SK-N-SH (cell line): ENCODE data around the gene DOCK3. TPM values are rescaled to one million over a fixed set of nuclear protein-coding genes. Genes with fewer than 3 reads are reported as not detected.

Experiments used
- CTCF ChIA-PET: fragments of 300-600, 350-600 bp; formaldehyde crosslinking; extraction: SDS; loops from one replicate; lab custom pipeline; 2021; lab: Yijun Ruan, JAX
- POLR2A ChIA-PET: fragments of 350-600 bp; sonication (Branson Sonifier 250); formaldehyde crosslinking; extraction: SDS; loops from one replicate; lab custom pipeline; 2020; ENCODE audit warnings: antibody characterized with exemption, inconsistent platforms; lab: Yijun Ruan, JAX
- DNase-seq: peaks from one replicate; pipeline ENCODE4 v3.0.0; 2012
- H2AFZ ChIP-seq: fragments of 200-600 bp; sonication (generic); 2 replicates; pipeline ENCODE4 v1.8.1; 2016; ENCODE audit warnings: antibody characterized with exemption, mild to moderate bottlenecking, low read depth
- H3F3A ChIP-seq: fragments of 200-600 bp; sonication (generic); replicated peaks from 2 replicates; pipeline ENCODE3; 2016; ENCODE audit warnings: antibody characterized with exemption, mild to moderate bottlenecking; ENCODE audit not compliant: insufficient read depth
- H3K27ac ChIP-seq, 2 experiments: fragments of 200-500 bp in 1 of 2; fragments of 200-600 bp in 1 of 2; sonication (Bioruptor generic) in 1 of 2; sonication (generic), shearing (Covaris generic) in 1 of 2; 2 replicates each; pipeline versions ENCODE4 v1.5.1 to v1.6.1; 2014 to 2016; ENCODE audit warnings: low read depth in 2 of 2, inconsistent platforms in 1 of 2, low read length in 1 of 2, mild to moderate bottlenecking in 1 of 2, mixed read lengths in 1 of 2
- H3K27me3 ChIP-seq: fragments of 200-600 bp; sonication (generic), shearing (Covaris generic); 2 replicates; pipeline ENCODE4 v1.6.1; 2016; ENCODE audit warnings: mixed run types; ENCODE audit not compliant: insufficient read depth
- H3K36me3 ChIP-seq, 2 experiments: fragments of 200-500 bp in 1 of 2; fragments of 200-600 bp in 1 of 2; sonication (Bioruptor generic) in 1 of 2; sonication (generic) in 1 of 2; replicated peaks in 1 of 2; 2 replicates each; pipeline versions ENCODE3 to v1.5.1; 2014 to 2016; ENCODE audit warnings: low read length in 1 of 2, mild to moderate bottlenecking in 1 of 2; ENCODE audit not compliant: insufficient read depth in 2 of 2, control insufficient read depth in 1 of 2
- H3K4me1 ChIP-seq, 2 experiments: fragments of 200-500 bp in 1 of 2; fragments of 200-600 bp in 1 of 2; sonication (Bioruptor generic) in 1 of 2; sonication (generic), shearing (Covaris generic) in 1 of 2; 2 replicates each; pipeline versions ENCODE4 v1.5.1 to v1.6.1; 2014 to 2016; ENCODE audit warnings: low read depth in 1 of 2, low read length in 1 of 2, mixed run types in 1 of 2; ENCODE audit not compliant: insufficient read depth in 2 of 2, control insufficient read depth in 1 of 2
- H3K4me2 ChIP-seq: fragments of 200-600 bp; sonication (generic), shearing (Covaris generic); 2 replicates; pipeline ENCODE4 v1.6.1; 2017; ENCODE audit warnings: mixed run types
- H3K4me3 ChIP-seq, 2 experiments: fragments of 200-500 bp in 1 of 2; fragments of 200-600 bp in 1 of 2; sonication (Bioruptor generic) in 1 of 2; sonication (generic), shearing (Covaris generic) in 1 of 2; 2 replicates each; pipeline versions ENCODE4 v1.5.1 to v1.8.1; 2014 to 2016; ENCODE audit warnings: low read depth in 2 of 2, inconsistent platforms in 1 of 2, low read length in 1 of 2, mild to moderate bottlenecking in 1 of 2, mixed read lengths in 1 of 2, moderate library complexity in 1 of 2
- H3K79me2 ChIP-seq: fragments of 200-600 bp; sonication (generic); 2 replicates; pipeline ENCODE4 v1.8.1; 2017; ENCODE audit warnings: mild to moderate bottlenecking; ENCODE audit not compliant: insufficient read depth
- H3K9ac ChIP-seq: fragments of 200-600 bp; sonication (generic); 2 replicates; pipeline ENCODE4 v1.6.1; 2017; ENCODE audit warnings: mixed run types
- H3K9me2 ChIP-seq: fragments of 200-600 bp; sonication (generic); 2 replicates; pipeline ENCODE4 v1.6.1; 2017; ENCODE audit warnings: mixed run types
- H3K9me3 ChIP-seq: fragments of 200-600 bp; sonication (generic); 2 replicates; pipeline ENCODE4 v1.6.1; 2017; ENCODE audit warnings: mixed run types, mild to moderate bottlenecking, moderate library complexity
- H4K20me1 ChIP-seq: fragments of 200-600 bp; sonication (generic); 2 replicates; pipeline ENCODE4 v1.6.1; 2017; ENCODE audit warnings: mild to moderate bottlenecking, mixed run types; ENCODE audit not compliant: insufficient read depth
- EP300 ChIP-seq, 2 experiments: IDR thresholded peaks; 2 replicates each; pipeline versions ENCODE4 v1.4.0 to v1.6.1; 2012; ENCODE audit warnings: borderline replicate concordance in 1 of 2, low read depth in 1 of 2, low read length in 1 of 2
- EZH2phosphoT487 ChIP-seq: fragments of 200-600 bp; sonication (generic); IDR thresholded peaks from 2 replicates; pipeline ENCODE4 v1.6.1; 2017; ENCODE audit warnings: low read depth, mixed run types, mild to moderate bottlenecking, antibody characterized with exemption, moderate library complexity, borderline replicate concordance
- FOXM1 ChIP-seq: IDR thresholded peaks from 2 replicates; pipeline ENCODE4 v1.4.0; 2012; ENCODE audit warnings: low read depth, mild to moderate bottlenecking
- MEF2A ChIP-seq: IDR thresholded peaks from 2 replicates; pipeline ENCODE4 v1.4.0; 2012; ENCODE audit warnings: low read depth, borderline replicate concordance
- MXI1 ChIP-seq: IDR thresholded peaks from 2 replicates; pipeline ENCODE4 v1.6.1; 2012; ENCODE audit warnings: mild to moderate bottlenecking, low read depth, low read length, improper control_type of control experiment
- POLR2AphosphoS5 ChIP-seq: IDR thresholded peaks from 2 replicates; pipeline ENCODE4 v1.6.1; 2012; ENCODE audit warnings: low read depth, low read length
- RAD21 ChIP-seq: IDR thresholded peaks from 2 replicates; pipeline ENCODE4 v1.6.1; 2012; ENCODE audit warnings: mild to moderate bottlenecking, low read length
- RCOR1 ChIP-seq: fragments of 150-350 bp; IDR thresholded peaks from 2 replicates; pipeline ENCODE4 v1.6.1; 2017; ENCODE audit warnings: antibody characterized with exemption, low read length
- RFX5 ChIP-seq: IDR thresholded peaks from 2 replicates; pipeline ENCODE4 v1.6.1; 2012; ENCODE audit warnings: mild to moderate bottlenecking, improper control_type of control experiment, low read length
- RXRA ChIP-seq: IDR thresholded peaks from 2 replicates; pipeline ENCODE4 v1.4.0; 2012; ENCODE audit warnings: low read depth, mild to moderate bottlenecking, borderline replicate concordance
- SIN3A ChIP-seq: IDR thresholded peaks from 2 replicates; pipeline ENCODE4 v1.6.1; 2012; ENCODE audit warnings: low read depth, mild to moderate bottlenecking, low read length, moderate library complexity, borderline replicate concordance
- TCF12 ChIP-seq: IDR thresholded peaks from 2 replicates; pipeline ENCODE4 v1.4.0; 2012
- polyA plus RNA-seq, 3 experiments: library from polyadenylated mRNA; depleted of rRNA; stranded (reverse); fragments of >200 nt; gene quantifications; 2 replicates each; pipeline ENCODE4 v1.2.3, GENCODE V29; 2012
- TF ChIP-seq, protein P1 (sequence below): IDR thresholded peaks from 2 replicates; pipeline ENCODE4 v1.4.0; 2012; ENCODE audit warnings: low read depth, borderline replicate concordance
- TF ChIP-seq, protein P2 (sequence below): fragments of 150-350 bp; IDR thresholded peaks from 2 replicates; pipeline ENCODE4 v1.6.1; 2016; ENCODE audit warnings: mild to moderate bottlenecking, low read depth, low read length
- TF ChIP-seq, protein P3 (sequence below): fragments of 150-350 bp; IDR thresholded peaks from 2 replicates; pipeline ENCODE4 v1.6.1; 2017; ENCODE audit warnings: antibody characterized with exemption, low read length, low read depth, borderline replicate concordance

The DOCK3 gene
- polyA plus RNA-seq, 1 of the 3 experiments (the other 2 are of a cell fraction), result 0.05 TPM

DNA sequence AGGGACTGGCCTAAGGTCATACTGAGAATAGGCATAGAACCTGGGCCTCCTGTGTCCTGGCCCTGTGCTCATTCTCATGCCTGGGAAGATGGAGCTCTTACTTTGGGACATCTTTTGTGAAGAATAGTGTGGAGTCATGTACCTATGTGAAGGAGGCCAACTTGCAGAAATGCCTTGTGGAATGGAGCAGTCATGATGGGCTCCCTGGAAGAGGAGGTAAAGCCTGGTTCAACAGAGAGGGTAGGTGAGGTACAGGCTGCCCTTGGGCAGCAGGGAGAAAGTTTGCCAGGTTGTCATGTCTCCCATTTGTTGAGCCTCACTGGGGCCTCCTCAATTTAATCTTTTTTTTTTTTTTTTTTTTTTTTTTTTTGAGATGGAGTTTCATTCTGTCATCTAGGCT, 39.7 kb upstream of the DOCK3 start:
- Histone ChIP-seq H3K27ac (no peak overlapping the region), H2AFZ (no peak overlapping the region), H4K20me1 (no peaks in the 10 kb centered on the region), H3F3A (no peaks in the 10 kb centered on the region), H3K4me2 (no peak overlapping the region), H3K9ac (no peak overlapping the region), H3K36me3 (no peaks in the 10 kb centered on the region), H3K4me1 (peaks cover 8 to 34% of the 10 kb centered on the region in 2 experiments; a peak in 3 of 4 replicates), H3K9me3 (no peaks in the 10 kb centered on the region), H3K9me2 (no peaks in the 10 kb centered on the region), H3K27me3 (no peaks in the 10 kb centered on the region), H3K79me2 (no peaks in the 10 kb centered on the region), H3K4me3 (no peak overlapping the region)
- no peak for DNase-seq
- TF ChIP-seq RXRA (no peak), MEF2A (no peak), RCOR1 (no peak), RAD21 (no peak), POLR2AphosphoS5 (no peak), MXI1 (no peak), EP300 (IDR thresholded peaks at IDR 0.05; ENCODE audit: borderline replicate concordance in 1 of 2, low read depth in 1 of 2, low read length in 1 of 2) (no peak), EZH2phosphoT487 (no peak), RFX5 (no peak), TCF12 (no peak), FOXM1 (no peak), SIN3A (no peak)
- TF ChIP-seq, protein P1, sequence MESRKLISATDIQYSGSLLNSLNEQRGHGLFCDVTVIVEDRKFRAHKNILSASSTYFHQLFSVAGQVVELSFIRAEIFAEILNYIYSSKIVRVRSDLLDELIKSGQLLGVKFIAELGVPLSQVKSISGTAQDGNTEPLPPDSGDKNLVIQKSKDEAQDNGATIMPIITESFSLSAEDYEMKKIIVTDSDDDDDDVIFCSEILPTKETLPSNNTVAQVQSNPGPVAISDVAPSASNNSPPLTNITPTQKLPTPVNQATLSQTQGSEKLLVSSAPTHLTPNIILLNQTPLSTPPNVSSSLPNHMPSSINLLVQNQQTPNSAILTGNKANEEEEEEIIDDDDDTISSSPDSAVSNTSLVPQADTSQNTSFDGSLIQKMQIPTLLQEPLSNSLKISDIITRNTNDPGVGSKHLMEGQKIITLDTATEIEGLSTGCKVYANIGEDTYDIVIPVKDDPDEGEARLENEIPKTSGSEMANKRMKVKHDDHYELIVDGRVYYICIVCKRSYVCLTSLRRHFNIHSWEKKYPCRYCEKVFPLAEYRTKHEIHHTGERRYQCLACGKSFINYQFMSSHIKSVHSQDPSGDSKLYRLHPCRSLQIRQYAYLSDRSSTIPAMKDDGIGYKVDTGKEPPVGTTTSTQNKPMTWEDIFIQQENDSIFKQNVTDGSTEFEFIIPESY, result no peak
- TF ChIP-seq, protein P2, sequence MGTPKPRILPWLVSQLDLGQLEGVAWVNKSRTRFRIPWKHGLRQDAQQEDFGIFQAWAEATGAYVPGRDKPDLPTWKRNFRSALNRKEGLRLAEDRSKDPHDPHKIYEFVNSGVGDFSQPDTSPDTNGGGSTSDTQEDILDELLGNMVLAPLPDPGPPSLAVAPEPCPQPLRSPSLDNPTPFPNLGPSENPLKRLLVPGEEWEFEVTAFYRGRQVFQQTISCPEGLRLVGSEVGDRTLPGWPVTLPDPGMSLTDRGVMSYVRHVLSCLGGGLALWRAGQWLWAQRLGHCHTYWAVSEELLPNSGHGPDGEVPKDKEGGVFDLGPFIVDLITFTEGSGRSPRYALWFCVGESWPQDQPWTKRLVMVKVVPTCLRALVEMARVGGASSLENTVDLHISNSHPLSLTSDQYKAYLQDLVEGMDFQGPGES, result no peak
- TF ChIP-seq, protein P3, sequence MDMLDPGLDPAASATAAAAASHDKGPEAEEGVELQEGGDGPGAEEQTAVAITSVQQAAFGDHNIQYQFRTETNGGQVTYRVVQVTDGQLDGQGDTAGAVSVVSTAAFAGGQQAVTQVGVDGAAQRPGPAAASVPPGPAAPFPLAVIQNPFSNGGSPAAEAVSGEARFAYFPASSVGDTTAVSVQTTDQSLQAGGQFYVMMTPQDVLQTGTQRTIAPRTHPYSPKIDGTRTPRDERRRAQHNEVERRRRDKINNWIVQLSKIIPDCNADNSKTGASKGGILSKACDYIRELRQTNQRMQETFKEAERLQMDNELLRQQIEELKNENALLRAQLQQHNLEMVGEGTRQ, result no peak
- CTCF ChIA-PET, result interaction anchor here (1.1 to 14.3 kb wide), 4 partner anchors 17 to 84 kb away, joined by 4 to 162 read pairs (median 4); partner anchors contain the start of genes DOCK3 and MAPKAPK3
- POLR2A ChIA-PET, result no interaction called here
